HL-60/S4 (cell line): ENCODE results near the gene TTC24.

ENCODE experiments used
- in situ Hi-C: fragments of 300-500 bp; cut with MboI; formaldehyde crosslinking; loops from 2 replicates; pipeline ENCODE4 v1.14.3; 2022; ENCODE audit warnings: low sequenced_read_pairs

TTC24 gene

DNA sequence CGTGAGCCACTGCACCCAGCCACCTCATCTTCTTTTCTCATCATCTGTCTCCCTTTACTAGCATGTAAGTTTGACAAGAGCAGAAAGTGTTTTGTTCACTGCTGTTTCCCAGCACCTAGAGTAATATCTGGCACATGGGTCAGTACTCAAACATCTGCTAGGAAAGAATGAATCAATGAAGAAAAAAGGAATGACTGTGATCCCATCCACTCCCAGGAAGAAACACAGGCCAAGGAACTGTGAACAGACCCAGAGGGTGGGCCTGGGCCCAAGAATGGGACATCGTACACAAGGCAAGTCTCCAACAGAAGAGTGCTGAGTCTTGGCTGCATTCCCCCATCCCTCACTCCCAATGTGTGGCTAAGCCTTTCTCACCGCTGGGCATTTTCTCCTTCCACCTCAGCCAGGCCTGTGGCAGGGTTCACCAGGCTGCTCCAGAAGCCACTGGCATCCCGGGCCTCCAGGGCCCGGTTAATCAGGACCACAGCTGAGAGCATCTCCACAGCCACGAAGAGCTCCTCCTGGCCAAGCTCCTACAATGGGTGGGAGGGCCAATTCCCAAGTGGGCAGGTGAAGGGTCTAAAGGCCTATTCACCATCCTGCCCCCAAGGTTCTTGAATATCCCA is 25.6 kb upstream of the TTC24 start:
- in situ Hi-C loops, result no loop called here

DNA sequence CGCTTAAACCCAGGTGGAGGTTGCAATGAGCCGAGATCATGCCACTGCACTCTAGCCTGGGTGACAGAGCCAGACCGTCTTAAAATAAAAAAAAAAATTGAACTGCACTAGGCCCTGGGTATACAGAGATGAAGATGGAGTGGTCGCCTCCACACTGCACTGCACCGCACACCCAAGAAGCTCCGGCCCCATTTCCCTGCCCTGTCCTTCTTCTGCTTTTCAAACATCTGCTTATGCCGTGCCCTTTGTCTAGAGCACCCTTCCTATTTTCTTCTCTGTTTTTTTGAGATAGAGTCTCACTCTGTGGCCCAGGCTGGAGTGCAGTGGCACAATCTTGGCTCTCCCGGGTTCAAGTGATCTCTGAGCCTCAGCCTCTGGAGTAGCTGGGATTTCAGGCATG is 24.6 kb upstream of the TTC24 start:
- in situ Hi-C loops, result no loop called here

GRCh38 chr1:156555715-156556114 is 23.8 kb upstream of the TTC24 start:
- in situ Hi-C loops, result no loop called here

DNA sequence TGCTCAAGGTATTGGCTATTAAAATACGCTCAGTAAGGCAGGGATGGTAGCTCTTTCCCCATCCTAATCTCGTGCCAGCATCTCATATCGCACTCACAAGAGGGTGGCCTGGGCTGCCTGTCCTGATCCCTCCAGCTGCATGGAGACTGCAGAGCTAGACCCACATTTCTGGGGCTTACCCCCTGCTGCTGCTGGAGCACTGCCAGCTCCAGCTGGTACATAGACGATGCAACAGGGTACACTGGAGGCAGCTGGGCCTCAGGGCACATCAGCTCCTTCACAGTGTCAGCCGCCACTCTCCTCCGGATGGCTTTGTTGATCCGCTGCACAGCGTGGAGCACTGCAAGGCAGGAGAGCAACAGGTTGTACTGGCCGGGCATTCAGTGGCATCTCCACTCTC is 23.2 kb upstream of the TTC24 start:
- in situ Hi-C loops, result no loop called here

DNA sequence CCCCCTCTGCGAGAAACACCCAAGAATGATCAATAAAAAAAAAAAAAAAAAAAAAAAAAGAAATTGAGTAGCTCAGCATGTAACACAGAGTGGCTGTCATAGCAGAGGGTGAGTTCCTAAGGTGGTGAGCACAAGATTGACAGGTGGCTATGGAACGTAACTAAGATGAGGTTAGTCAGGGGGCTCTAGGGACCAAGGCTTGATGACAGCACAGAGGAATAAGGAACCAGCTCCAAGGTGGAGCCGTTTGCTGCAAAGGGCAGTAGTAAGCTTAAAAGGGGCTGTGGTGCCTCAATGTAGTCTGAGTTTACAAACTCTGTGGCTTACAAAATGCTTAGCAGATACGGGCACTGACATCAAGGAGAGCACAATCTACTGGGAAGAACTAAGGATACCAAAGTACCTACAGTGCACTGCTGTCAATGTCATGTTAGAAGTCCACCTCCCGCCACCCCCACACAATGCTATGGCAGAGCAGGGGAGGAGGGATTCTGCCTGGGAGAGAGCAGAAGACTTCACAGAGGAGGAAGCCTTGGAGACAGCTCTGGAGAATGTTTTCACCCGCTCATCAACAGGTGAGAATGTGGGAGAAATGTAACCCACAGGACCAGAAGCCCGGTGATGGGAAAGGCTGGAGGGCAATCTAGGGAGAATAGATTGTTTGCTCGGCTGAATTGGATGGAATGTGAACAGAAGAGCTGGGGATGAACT is 20.3 kb upstream of the TTC24 start:
- in situ Hi-C loops, result no loop called here

DNA sequence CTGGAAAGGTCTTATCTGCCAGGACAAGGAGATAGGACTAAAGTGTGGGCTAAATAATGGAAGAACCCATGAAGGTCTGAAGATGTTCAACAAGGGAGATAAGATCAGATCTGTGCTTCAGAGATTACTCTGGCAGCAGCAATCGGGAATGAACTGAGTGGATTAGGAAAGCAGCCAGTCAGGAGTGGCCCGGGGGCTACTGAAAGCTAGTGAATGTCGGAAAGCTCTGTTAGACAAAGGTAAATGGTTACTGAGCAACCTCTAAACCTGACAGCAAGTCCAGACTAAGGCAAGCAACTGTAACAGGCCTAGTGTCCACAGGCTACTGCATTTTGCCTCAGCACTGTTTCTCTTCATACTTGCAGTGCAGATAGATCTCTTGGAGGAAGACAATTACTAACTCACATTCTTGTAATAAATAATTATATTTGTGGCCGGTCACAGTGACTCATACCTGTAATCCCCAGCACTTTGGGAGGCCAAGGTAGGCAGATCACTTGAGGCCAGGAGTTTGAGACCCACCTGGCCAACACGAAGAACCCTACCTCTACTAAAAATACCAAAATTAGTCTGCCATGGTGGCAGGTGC is 19.6 kb upstream of the TTC24 start:
- in situ Hi-C loops, result no loop called here

DNA sequence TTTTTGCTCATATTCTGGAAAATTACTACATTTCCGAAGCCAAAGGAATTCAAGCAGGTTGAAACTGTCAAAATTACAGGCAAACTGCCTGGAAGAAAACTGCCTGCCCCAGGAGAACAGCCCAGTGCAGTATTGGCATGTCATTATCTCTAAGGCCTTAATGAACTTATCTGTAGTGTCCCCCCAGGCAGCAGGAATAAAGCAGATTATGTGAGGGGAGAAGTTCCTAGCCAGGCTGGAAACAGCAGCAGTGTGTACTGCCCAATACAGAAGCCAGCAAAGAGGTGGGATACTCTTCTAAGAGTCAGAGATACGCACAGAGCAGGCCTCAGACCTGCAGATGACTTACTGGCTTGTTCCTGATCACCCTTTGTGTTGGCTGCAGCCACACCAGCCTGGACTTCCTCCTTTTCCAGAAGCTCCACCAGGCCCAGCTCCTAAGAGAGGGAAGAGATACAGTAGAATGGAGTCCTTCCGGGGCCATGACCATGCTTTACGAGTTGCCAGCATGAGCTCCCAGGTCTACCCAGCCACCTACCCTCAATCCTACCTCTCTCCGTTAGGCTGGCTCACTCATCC is 18.8 kb upstream of the TTC24 start:
- in situ Hi-C loops, result no loop called here

DNA sequence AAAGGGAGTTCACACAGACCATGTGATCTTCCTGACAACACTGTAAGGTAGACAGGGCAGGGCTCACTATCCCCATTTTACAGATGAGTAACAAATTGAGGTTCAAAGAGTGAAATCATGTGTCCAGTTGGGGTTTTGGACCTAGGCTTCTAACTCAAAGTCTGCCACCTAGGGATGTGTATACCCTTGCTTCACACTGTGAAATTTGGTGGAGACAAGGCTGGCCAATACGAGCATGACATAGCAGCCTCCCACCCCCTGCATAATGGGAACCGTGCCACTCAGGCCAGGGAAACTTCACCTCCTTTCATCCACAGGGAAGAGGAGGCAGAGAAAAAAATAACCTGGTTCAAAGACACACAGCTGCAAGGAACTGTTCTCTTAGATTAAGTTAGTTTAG is 14.0 kb upstream of the TTC24 start:
- in situ Hi-C loops, result no loop called here

GRCh38 chr1:156566436-156566835 is 13.1 kb upstream of the TTC24 start:
- in situ Hi-C loops, result no loop called here

- in situ Hi-C loops, result no loop called here
Measured at GRCh38 chr1:156571261-156571852, 8.2 kb upstream of the TTC24 start.

DNA sequence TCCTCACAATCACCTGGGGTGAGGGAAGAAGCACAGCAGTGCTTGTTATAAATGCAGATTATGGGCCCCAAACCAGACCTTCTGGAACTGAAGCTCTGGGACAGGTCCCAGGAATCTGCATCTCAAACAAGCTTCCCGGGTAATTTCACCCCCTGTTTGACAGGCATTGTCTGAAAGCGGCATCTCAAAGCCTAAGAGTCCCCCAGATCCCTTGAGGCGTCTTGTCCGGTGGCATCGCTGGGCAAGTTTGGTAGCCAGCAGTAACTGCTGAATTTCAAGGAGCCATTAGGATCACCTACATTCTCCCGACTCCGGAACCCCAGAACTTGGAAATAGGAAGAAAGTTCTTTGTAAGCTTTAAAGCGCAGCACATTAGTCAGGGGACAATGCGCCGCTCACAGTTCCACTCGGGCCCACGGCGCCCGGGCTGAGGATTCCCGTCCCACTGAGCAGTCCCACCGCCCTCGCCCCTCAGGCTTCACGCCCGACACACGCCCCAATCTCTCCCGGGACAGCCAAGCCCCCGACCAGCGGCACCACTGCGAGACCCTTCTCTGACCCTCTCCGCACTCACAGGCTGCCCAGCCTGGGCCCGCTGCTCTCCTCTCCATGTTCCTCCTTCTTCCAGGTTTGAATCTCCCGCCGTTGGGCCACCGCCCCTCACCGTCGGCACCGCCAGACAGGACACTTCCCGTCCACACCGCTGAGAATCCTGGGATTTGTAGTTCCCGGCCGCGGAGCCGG is 7.4 kb upstream of the TTC24 start, which contains the start of gene IQGAP3:
Gene IQGAP3 (minus strand): TSS at position 647 of the 744 bp plus-strand sequence. CDS start 36 bp downstream, at position 611.
- in situ Hi-C loops, result no loop called here

GRCh38 chr1:156572663-156573018 is 6.9 kb upstream of the TTC24 start:
- in situ Hi-C loops, result no loop called here

- in situ Hi-C loops, result no loop called here
Measured at GRCh38 chr1:156574039-156574633, 5.4 kb upstream of the TTC24 start.

DNA sequence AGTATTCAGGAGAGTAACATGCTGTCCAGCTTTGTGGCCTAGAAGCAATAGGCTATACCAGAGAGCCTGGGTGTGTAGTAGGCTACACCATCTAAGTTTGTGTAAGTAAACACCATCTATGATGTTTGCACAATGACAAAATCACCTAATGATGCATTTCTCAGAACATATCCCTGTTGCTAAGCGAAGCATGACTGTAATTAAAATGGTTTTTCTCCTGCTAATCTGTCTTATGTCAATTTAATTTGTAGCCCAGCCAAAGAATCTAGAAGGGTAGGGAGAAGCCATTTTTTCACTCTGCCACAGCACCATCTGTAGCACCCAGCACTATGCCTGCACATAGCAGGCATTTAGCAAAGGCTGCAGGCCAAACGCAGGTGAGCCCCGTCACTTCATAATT is 2.0 kb upstream of the TTC24 start:
- in situ Hi-C loops, result no loop called here

DNA sequence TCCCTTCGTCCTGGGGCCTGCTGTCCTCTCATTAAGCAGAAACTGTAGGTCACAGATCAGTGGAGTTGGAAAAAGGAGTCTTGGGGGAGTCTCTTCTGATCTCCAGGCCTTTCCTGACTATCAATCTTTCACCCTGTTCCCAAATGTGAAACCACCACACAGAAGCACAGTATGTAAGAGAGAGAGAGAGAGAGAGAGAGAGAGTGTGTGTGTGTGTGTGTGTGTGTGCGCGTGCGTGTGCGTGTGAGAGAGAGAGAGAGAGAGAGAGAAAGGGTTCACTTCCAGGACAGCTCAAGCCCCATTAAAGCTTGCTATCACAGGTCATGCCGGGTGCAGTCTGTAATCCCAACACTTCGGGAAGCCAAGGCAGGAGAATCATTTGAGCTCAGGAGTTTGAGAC is 1.5 kb upstream of the TTC24 start:
- in situ Hi-C loops, result no loop called here

GRCh38 chr1:156581661-156582387 is 2.3 kb downstream of the TTC24 start:
- in situ Hi-C loops, result no loop called here

- in situ Hi-C loops, result no loop called here
Measured at GRCh38 chr1:156582388-156583017, 3.0 kb downstream of the TTC24 start.

- in situ Hi-C loops, result no loop called here
Measured at GRCh38 chr1:156583821-156584622, 4.5 kb downstream of the TTC24 start.

DNA sequence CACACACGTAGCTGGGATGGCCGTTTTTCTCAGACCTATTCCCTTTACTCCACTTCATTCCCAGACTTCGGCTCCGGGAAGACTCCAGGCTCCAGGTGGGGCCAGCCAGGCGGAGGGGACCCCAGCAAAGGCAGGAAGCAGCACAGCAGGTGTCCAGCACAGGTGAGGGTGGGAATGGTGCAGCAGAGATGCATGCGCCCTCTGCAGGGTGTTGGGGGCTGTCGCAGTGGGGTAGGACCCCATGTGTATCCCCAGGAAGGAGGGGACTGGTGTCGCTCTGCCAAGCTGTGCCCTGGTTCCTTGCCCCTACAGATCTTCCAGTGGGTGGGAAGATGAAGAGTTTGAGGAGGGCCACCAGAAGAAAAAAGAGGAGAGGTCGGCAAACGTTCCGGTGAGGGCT is 5.3 kb downstream of the TTC24 start:
- in situ Hi-C loops, result no loop called here
